Hepatic stellate cell (primary cell): ENCODE measurements around the gene SLC7A14.

ENCODE experiments used
- DNase-seq: peaks from one replicate; pipeline ENCODE4 v3.0.0; 2011; ENCODE audit warnings: low spot score

The SLC7A14 gene

DNA sequence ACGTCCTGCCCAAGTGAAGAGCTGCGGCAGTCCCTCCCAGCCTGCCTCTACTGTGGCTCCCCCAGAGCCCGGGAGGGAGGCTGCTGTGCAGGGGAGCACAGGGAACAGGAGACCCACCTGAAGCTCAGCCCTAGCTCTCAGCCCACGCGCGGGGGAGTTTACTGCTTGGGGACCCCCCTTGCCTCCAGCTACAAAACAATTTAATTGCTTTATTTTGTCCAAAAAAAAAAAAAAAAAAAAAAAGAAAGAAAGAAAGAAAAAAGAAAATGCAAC is 89.1 kb downstream of the SLC7A14 start:
- DNase-seq: no peak

DNA sequence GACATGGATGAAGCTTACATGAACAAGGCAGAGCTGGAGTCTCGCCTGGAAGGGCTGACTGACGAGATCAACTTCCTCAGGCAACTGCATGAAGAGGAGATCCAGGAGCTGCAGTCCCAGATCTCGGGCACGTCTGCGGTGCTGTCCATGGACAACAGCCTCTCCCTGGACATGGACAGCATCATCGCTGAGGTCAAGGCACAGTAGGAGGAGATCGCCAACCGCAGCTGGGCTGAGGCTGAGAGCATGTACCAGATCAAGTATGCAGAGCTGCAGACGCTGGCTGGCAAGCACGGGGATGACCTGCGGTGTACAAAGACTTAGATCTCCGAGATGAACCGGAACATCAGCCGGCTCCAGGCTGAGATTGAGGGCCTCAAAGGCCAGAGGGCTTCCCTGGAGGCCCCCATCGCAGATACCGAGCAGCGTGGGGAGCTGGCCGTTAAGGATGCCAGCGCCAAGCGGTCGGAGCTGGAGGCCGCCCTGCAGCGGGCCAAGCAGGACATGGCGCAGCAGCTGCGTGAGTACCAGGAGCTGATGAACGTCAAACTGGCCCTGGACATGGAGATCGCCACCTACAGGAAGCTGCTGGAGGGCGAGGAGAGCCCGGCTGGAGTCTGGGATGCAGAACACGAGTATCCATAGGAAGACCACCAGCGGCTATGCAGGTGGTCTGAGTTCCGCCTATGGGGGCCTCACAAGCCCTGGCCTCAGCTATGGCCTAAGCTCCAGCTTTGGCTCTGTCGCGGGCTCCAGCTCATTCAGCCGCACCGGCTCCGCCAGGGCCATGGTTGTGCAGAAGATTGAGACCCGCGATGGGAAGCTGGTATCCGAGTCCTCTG is 89.6 kb downstream of the SLC7A14 start:
- DNase-seq: no peak

DNA sequence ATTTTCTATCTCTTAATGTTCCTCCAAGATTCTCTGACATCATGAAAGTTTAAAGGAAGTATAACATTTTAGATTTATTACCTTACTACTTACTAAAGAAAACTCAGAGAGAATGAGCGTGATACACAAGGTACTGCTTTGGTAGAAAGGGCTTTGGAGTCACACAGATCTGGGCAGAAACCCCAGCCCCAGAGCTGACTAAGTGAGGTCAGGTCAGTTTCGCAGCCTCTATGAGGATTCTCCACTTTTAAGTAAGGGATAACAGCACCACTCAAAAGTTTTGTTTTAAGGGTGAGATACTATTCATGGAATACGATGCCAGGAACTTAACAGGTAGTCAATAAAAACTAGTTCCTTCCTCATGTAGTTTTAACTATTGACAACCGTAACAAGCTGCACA is 91.1 kb downstream of the SLC7A14 start:
- DNase-seq: no peak

DNA sequence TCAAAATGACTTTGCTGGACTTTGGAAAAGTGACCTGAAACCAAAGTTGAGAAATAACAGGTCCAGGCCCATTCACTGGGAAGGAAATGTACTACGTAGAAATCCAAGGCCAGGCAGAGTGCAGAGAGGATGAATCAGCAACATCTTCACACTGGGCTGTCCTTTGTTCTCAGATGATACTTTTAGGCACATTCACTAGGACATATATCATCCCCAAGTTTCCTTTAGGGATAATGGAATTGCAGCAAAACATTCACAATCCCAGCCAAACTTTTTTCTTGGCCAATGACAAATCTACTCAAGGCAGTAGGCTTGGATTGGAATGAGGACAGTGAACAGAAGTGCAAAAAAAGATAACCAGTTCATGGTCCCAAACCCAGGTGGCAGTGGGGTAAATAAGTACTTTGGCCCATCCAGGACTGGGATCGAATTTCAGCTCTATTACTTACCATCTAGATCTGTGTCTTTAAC is 92.1 kb downstream of the SLC7A14 start:
- DNase-seq: peak; percentile 26

DNA sequence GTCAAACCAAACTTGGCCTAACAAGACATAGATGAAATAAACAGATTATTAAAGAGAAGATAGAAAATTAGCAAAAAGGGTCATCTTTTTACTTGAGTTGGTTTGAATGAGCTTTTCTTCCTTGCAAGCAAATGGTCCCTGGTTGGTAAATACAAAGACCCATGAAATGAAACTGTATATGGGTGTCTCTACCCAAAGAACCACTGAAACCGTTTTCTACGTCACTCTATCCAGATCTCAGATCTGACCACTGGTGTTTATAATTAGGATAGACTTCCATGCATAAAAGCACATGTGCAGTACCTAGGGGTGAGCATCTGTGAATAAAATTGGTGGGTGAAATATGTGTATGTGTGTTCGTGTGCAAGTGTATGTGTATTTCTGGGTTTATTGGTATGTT is 94.0 kb downstream of the SLC7A14 start:
- no peak for DNase-seq

DNA sequence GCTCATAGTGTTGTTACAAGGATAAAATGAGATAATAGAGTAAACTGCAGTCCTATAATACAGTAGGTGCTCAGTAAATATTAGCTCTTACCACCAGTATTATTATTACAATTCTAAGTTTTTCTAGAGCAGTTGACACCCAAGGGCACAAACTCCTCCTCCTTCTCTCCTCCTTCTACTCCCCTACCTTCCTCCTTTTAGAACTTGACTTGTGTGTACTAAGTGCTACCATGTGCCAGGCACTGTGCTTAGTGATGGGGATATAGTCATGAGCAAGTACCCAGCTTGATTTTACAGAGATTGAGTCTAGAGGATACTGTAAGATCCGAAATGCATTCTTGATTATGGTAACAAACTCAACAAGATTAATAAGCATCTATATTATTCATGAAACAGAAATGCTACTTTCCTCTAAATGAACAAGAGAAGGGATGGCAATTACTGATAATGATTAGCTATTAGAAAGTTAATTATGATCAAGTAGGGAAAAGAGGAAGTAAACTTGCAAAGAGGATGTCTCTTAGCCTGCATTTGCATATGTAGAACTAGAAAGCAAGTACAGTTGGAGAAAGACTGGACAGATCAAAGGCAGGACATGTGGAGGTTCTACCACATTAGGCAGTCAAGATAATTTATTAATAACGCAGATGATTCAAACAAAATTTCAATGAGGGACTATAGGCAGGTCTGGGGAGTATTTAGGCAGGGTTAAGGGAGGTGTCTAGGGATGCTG is 94.9 kb downstream of the SLC7A14 start:
- no peak for DNase-seq

DNA sequence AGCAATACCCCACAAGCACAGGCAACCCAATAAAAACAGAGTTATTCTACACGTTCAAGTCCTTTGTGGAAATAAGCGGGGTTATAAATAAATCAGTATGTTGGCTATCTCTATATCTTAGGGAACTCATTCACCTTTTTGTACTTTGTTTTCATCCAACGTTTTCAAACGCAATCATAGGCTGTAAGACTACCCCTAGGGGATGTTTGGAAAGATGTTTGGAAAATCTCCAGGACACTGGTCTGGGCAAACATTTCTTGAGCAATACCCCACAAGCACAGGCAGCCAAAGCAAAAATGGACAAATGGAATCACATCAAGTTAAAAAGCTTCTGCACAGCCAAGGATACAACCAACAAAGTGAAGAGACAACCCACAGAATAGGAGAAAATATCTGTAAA is 97.1 kb downstream of the SLC7A14 start:
- no peak for DNase-seq

DNA sequence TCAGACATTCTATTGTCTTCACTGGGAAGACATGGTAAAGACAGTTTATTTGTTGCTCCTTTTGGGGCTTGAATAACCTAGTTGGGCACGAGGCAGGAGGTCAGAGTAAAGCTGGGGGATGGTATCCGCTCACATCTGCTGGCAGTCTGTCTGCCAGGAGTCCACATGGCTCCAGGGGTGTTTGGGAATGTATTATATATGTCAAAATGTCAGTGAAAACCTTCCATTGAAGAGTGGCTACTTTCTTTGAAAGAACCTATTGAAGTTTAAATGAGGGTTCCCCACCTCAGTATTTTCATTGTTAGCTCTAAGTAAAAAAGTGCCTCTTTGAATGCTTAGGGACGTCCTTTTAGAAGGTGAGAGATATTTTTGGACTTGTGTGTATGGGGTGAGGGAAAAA is 98.8 kb downstream of the SLC7A14 start:
- DNase-seq: no peak

DNA sequence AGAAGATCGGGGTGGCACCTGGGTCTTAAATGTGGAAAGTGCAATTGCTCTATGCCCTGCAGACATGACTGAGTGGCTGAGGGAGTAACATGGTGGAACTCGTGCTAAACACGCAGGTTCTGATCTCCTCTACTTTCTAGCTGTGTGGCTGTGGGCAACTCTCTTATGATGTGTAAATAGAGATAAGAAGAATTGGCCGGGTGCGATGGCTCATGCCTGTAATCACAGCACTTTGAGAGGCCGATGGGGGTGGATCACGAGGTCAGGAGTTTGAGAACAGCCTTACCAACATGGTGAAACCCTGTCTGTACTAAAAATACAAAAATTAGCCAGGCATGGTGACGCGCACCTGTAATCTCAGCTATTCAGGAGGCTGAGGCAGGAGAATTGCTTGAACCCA is 99.5 kb downstream of the SLC7A14 start:
- no peak for DNase-seq

DNA sequence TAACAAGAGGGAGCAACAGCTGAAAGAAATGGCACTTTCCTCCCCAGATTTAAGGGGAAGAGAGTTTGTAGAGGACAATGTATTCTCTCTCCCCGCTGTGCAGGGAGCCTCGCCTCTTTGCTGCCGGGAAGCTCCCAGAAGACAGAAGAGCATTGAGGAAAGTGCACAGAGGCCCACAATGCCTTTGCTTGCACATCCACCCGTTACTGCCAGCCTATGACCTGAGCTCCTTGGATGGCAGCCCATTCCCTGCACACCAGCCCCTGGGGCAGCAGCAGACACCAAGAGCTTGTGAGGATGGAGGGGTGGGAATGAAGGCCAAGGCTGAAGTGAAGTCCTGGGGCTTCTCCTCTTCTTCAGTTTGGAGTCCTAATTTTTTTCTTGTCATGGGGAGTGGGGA is 100.2 kb downstream of the SLC7A14 start:
- no peak for DNase-seq

DNA sequence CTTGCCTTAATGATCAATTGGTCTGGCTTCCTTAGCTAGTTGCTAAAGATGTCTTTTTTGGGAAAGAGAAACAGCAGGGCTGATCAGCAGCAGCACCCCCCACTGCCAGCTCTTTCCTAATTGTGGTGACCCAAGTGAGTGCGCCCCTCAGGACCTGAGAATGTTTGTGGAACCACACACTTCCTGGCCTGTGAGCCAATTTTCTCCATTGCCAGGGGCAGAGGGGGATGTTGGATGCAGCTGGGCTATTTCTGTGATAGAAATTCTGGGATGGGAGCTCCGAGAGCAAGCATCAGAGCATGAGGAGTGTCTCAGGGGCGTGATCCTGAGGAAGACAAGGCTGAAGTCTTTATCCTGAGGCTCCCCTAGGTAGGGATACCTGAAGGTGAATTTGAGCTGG is 100.6 kb downstream of the SLC7A14 start:
- no peak for DNase-seq

DNA sequence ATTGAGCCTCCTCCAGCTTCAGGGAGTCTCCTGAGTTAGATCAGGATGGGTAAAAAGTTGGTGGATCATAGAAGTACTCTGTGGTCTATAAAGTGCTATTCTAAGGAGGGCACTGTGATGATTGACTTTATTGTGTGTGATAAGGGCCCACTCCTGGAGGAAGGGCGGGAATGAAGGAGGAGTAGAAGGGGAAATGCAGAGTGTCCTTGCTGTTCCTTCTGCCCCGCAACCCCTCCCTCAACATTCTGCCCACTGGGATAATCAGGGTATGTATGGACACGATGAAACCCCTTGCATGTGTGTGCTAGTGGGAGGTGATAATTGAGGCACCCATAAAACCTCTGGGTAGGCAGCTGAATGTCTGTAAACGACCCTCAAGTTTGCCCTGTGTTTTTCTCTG is 101.0 kb downstream of the SLC7A14 start:
- no peak for DNase-seq

DNA sequence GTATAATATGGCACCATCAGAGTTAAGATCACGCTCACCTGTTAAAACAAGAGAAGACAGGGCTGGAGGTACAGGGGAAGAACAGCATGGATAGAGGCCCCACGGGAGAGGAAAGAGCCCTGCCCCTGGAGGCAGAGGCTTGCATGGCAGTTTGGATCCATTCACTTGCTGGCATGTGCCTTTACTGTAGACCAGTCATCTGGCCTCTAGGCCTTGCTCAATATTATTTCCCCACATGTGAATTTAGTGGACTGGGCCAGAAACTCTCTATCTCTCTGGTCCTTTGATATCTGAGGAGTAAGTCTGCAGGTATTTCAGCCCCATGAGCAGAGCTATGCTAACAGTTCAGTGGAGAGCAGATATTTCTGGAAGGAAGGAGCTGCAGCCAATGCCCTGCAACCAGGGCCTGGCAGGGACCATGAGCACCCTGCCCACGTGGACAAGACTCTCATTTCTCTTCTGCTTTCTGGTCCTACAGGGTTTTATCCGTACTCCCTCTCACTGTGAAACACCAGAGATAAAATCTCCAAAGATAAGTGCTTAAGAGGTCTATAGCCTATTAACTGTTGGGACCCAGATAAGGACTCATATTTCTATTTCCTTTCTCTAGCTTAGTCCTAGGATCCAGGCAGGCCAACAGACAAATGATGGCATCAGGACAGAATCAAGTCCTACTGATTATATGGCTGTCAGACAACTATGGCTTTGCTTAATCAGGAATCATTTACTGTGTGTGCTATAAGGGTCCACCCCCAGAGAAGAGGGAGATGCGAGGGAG is 102.2 kb downstream of the SLC7A14 start:
- DNase-seq: no peak

DNA sequence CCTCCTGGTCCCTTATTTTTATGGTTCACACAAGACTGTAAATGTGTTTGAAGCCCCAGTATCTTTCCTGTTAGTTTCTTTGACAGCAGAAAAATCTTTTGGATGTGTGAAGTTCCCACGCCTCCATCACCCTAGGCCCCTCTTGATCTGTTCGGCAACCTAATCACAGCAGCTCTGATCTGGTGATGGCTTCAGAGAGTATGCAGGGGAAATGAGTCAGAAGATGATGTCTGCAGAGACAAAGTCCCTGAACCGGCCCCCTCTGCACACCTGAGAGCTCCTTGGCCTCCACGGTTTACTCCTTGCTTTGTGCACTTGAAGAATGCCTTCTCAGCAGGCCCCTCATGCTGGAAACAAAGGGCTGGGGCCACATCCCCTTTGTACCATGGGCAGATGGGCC is 103.7 kb downstream of the SLC7A14 start:
- DNase-seq: no peak

DNA sequence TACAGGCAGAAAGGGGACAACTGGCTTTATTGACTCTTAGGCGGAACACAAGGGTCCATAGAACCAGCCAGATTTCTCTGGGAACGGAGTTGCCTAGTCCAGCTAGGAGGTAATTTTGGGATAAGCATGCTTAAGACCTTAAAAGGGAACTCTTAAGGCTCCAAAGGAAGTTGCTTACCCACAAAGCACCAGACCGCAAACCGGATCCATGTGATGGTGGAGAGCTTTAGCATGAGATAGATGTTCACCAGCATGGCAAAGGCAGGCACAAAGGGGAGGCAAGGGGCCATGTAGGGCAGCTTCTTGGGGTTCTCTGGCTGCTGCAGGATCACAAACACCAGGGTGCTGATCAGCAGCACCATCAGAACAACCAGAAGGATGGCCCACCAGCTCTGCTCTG is 105.8 kb downstream of the SLC7A14 start:
- no peak for DNase-seq

DNA sequence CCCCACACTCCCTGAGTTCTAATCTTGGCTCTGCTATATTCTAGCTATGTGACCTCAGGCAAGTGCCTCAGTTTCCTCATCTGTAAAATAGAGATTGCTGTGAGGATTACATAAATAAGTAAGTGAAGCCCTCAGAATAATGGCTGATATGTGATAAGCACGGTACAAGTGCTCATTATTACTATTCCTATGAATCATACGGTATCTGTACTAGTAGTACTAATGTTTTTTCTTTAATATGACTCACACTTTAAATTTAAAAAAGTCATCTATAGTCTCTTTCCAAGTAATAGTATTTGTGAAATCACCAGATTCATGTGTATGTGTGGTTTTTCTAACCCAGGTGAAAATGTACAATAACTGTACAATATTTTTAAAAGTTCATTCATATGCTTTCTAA is 108.5 kb downstream of the SLC7A14 start:
- DNase-seq: no peak

DNA sequence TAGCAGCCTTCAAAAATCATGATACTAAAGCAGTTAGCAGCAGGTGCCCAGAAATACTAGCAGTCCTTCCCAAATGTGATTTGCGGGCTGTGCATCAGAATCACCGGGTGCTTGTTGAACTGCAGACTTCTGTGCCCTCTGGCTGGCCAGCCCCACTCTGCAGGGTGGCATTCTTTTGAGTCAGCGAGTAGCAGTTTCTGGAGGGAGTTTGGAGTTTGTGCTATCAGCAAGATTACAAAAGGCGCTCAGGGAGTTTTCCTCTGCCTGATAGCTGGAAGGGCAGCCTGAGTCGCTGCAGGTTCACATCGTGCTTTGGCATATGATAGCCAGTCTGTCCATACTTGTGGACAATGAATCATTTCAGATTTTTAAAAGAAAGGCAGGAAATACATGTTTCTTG is 109.6 kb downstream of the SLC7A14 start:
- no peak for DNase-seq

DNA sequence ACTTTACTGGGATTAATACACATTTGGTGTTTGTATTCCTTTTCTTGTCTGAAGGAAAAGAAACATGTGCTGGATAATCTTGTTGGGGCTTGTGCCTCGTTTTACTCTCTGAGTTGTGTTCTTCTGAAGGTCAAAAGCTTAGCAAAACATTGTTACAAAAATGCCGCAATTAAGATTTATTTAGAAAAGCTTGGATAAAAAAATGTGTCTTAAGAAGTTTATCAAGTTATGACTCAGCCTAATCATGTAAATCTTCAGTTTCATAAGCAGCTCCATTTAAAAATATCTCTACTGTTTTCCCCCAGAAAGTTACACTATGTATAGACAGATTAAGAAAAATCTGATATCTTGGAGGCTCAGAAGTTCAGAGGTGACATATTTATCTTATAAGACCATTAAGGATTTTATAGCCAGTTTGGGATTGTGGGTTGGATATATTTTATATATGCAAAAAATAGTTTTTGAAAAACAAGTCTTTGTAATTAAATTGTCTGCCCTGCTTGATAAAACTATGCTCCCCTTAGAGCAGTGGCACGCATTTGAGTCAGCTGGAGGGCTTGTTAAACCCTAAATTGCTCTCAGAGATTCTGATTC is 110.7 kb downstream of the SLC7A14 start:
- no peak for DNase-seq

DNA sequence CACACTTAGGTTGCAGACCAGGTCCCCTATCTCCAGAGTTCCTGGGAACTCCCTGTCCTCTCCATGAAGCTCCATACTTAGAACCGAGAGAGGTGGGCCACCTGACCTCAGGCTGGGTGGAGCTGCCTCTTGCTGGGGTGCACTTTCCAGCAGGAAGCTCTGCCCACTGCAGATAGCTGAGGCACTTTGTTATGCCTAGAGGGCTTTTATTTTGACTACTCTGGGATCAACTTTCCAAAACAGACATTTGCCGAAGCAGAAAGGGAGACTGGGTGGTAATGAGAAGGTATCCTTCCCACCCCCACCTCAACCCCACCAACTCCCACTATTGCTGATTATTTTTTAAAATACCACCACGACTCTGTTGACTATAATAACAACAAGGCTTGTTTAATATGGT is 112.5 kb downstream of the SLC7A14 start:
- no peak for DNase-seq

DNA sequence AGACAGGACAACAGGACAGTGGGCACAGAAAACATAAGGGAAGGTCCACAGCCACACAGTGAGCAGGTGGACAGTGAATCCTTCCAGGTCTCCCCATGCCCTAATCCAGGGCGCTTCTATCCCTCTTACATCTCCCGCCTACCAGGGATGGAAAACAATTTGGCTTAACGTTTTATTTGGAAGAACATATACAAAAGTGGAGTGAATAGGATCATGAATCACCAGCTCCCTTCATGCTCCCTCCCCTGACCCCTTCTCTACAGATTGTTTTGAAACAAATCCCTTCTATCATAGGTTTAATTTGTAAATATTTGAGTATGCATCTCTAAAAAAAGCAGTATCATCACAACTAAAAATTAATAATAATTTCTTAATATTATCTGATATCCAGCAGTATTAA is 114.7 kb downstream of the SLC7A14 start:
- DNase-seq: no peak

DNA sequence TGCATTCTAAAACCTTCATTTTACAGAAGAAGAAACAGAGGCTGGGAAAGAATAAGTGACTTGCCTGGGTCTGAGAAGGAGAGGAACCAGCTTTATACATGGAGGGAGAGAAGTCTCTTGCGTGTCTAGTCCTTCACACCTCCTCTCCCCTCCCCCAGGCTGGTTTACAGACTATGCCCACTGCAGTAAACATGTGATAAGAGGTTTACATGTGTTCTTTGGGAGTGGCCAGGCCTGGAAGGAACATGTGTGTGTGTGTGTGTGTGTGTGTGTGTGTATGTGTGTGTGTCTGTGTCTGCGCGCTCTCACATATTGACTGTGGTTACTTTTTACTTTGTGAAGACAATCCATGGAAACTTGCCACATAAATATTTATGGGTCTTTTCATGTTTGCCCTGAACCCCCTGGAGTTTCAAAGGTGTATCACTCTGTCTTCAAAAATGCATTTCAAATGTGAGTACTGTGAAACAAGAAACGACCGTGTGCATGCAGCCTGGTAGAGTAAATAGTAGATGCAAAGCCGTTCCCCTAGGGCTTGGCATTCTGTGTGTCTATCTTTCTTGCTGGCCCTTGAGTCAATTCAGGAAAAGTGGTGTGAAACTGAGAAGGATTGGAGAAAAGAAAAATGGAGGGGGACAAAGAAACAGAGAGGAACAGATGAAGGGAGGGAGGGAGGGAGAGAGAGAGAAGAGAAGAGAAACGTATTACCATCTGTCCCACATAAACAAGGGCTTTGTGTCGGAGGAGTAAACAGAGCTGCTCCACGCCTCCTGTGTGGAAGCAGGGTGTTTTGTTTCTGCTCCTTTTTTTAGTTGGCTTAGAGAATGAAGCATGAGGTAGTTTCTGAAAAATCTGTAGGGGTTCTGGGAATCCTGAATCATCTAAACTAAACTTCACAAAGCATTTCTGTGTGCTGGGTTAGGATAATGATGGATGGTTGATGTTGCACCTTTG is 115.5 kb downstream of the SLC7A14 start:
- no peak for DNase-seq
